OCI-LY7 (cell line): ENCODE data around the gene AMPD3. TPM values are rescaled to one million over a fixed set of nuclear protein-coding genes. Genes with fewer than 3 reads are reported as not detected.

Experiments
- BruUV-seq: library from RNA; stranded (reverse); fragments of 400-500 nt; replicated peaks from 2 replicates; lab custom pipeline; 2021; lab: Mats Ljungman, UMichigan
- CTCF ChIA-PET: fragments of 300-600 bp; sonication (Branson Sonifier 250); formaldehyde crosslinking; loops from one replicate; lab custom pipeline; 2022; ENCODE audit warnings: antibody characterized with exemption; ENCODE audit not compliant: unreplicated experiment; lab: Charles Lee
- POLR2A ChIA-PET: fragments of 300-600 bp; sonication (Branson Sonifier 250); formaldehyde crosslinking; loops from one replicate; lab custom pipeline; 2022; ENCODE audit warnings: antibody characterized with exemption; lab: Charles Lee
- DNase-seq: peaks from one replicate; pipeline ENCODE4 v3.0.0-alpha.2; 2015; ENCODE audit warnings: low spot score
- H2AFZ ChIP-seq: fragments of 200-600 bp; sonication (generic), shearing (Covaris generic); 2 replicates; pipeline ENCODE4 v1.6.1; 2014; ENCODE audit warnings: mild to moderate bottlenecking, antibody characterized with exemption, low read length, moderate library complexity
- H3K27ac ChIP-seq: fragments of 200-600 bp; sonication (generic); 2 replicates; pipeline ENCODE4 v1.5.1; 2014; ENCODE audit warnings: mixed run types, low read depth, mild to moderate bottlenecking, moderate library complexity, low read length, inconsistent platforms; ENCODE audit not compliant: poor library complexity, severe bottlenecking
- H3K36me3 ChIP-seq: fragments of 200-600 bp; sonication (generic); 2 replicates; pipeline ENCODE4 v1.6.1; 2014; ENCODE audit warnings: mild to moderate bottlenecking, antibody characterized with exemption, low read length, moderate library complexity, mixed read lengths; ENCODE audit not compliant: insufficient read depth
- H3K4me1 ChIP-seq: fragments of 200-600 bp; sonication (generic); 2 replicates; pipeline ENCODE4 v1.5.1; 2014; ENCODE audit warnings: mild to moderate bottlenecking, low read length; ENCODE audit not compliant: insufficient read depth, poor library complexity, severe bottlenecking
- H3K4me2 ChIP-seq: fragments of 200-600 bp; sonication (generic); 2 replicates; pipeline ENCODE4 v1.6.1; 2014; ENCODE audit warnings: mild to moderate bottlenecking, low read length
- H3K4me3 ChIP-seq: fragments of 200-600 bp; sonication (generic); 2 replicates; pipeline ENCODE4 v1.5.1; 2014; ENCODE audit warnings: mild to moderate bottlenecking, low read depth, low read length; ENCODE audit not compliant: poor library complexity, severe bottlenecking
- H3K79me2 ChIP-seq: fragments of 200-600 bp; sonication (generic); 2 replicates; pipeline ENCODE4 v1.6.1; 2016; ENCODE audit warnings: low read depth, mild to moderate bottlenecking, low read length, moderate library complexity, mixed read lengths; ENCODE audit not compliant: insufficient read depth
- H3K9me2 ChIP-seq: fragments of 200-600 bp; sonication (generic); 2 replicates; pipeline ENCODE4 v1.6.1; 2016; ENCODE audit warnings: mild to moderate bottlenecking, low read length, mixed read lengths; ENCODE audit not compliant: insufficient read depth
- H3K9me3 ChIP-seq: fragments of 200-600 bp; sonication (generic); 2 replicates; pipeline ENCODE4 v1.6.1; 2014; ENCODE audit warnings: mild to moderate bottlenecking, mixed run types, low read length, mixed read lengths
- H4K20me1 ChIP-seq: fragments of 200-600 bp; sonication (generic); 2 replicates; pipeline ENCODE4 v1.6.1; 2014; ENCODE audit warnings: mild to moderate bottlenecking, antibody characterized with exemption, low read length, moderate library complexity, mixed read lengths; ENCODE audit not compliant: insufficient read depth
- EZH2phosphoT487 ChIP-seq: fragments of 200-600 bp; sonication (generic); IDR thresholded peaks from 2 replicates; pipeline ENCODE4 v1.6.1; 2018; ENCODE audit warnings: low read depth, borderline replicate concordance, mild to moderate bottlenecking, mixed run types, antibody characterized with exemption, low read length, moderate library complexity, mixed read lengths
- intact Hi-C: fragments of 100-400 bp; cut with micrococcal nuclease; formaldehyde crosslinking; loops from one replicate; pipeline ENCODE4 v1.10.0; 2022; ENCODE audit not compliant: unreplicated experiment
- total RNA-seq, 2 experiments: library from RNA; depleted of rRNA in 1 of 2; stranded (reverse); fragments of >200 nt in 1 of 2; shearing (Covaris generic) in 1 of 2; gene quantifications; 2 replicates each; pipeline ENCODE4 v1.2.3, GENCODE V29; 2014 to 2022
- TF ChIP-seq, protein P1 (sequence below): fragments of 200-600 bp; sonication (generic); conservative IDR thresholded peaks from 2 replicates; pipeline ENCODE4 v1.5.1; 2014; ENCODE audit warnings: mild to moderate bottlenecking, antibody characterized with exemption, low read length, moderate library complexity, mixed read lengths

The AMPD3 gene
- total RNA-seq, 2 experiments from 2014 or later, result 13.5 to 25.6 TPM

DNA sequence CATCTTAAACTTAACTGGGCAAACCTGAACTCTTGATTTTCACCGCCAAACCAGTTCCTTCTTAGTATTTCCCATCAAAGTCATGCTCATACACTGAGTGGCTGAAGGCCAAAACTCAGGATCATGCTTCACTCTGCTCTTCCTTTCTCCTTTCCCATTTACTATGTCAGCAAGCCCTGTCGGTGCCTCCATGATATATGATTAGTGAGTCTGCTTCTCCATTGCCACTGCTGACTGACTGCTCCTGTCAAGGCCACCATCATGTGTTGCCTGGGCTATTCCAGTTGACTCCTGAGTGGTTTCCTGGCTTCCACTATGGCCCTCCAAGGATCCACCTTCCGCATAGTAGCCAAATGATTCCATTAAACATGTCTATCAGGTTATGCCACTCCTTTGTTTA lies 42.8 kb upstream of the AMPD3 start:
- intact Hi-C loops, result loop anchor here (10.0 kb wide), 1 partner anchor 133 kb away; the partner anchor contains the start of gene RNF141
- TF ChIP-seq, protein P1, sequence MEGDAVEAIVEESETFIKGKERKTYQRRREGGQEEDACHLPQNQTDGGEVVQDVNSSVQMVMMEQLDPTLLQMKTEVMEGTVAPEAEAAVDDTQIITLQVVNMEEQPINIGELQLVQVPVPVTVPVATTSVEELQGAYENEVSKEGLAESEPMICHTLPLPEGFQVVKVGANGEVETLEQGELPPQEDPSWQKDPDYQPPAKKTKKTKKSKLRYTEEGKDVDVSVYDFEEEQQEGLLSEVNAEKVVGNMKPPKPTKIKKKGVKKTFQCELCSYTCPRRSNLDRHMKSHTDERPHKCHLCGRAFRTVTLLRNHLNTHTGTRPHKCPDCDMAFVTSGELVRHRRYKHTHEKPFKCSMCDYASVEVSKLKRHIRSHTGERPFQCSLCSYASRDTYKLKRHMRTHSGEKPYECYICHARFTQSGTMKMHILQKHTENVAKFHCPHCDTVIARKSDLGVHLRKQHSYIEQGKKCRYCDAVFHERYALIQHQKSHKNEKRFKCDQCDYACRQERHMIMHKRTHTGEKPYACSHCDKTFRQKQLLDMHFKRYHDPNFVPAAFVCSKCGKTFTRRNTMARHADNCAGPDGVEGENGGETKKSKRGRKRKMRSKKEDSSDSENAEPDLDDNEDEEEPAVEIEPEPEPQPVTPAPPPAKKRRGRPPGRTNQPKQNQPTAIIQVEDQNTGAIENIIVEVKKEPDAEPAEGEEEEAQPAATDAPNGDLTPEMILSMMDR, result no peak
- no peak for TF ChIP-seq EZH2phosphoT487

DNA sequence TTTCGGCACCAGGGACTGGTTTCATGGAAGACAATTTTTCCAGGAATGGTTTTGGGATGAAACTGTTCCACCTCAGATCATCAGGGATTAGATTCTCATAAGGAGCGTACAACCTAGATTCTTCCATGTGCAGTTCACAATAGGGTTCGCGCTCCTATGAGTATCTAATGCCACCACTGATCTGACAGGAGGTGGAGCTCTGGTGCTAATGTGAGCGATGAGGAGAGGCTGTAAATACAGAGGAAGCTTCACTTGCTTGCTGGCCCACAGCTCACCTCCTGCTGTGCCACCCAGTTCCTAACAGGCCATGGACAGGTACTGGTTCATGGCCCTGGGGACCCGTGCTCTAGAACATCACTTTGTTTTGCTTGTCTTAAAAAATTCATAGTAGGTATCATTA lies 41.8 kb upstream of the AMPD3 start:
- H3K4me1 ChIP-seq, result peaks cover 4% of the 10 kb centered on the region
- no peaks in the 10 kb centered on the region for H3K36me3 ChIP-seq
- no peak for TF ChIP-seq EZH2phosphoT487
- TF ChIP-seq, protein P1, result peak; percentile 79
- H3K9me3 ChIP-seq, result no peaks in the 10 kb centered on the region
- H3K27ac ChIP-seq, result no peak overlapping the region
- H4K20me1 ChIP-seq, result no peaks in the 10 kb centered on the region
- intact Hi-C loops, result loop anchor here (1.0 to 10.0 kb wide), 2 partner anchors 132 to 241 kb away; partner anchors contain the start of gene RNF141
- no peaks in the 10 kb centered on the region for H3K9me2 ChIP-seq
- POLR2A ChIA-PET, result interaction anchor here (0.6 to 1.9 kb wide), 8 partner anchors 32 to 240 kb away, joined by 3 to 4 read pairs (median 3); partner anchors contain the start of gene RNF141
- CTCF ChIA-PET, result interaction anchor here (0.9 to 1.0 kb wide), 2 partner anchors 43 to 48 kb away, joined by 3 to 6 read pairs; no protein-coding TSS in a partner anchor
- BruUV-seq, result no TSS peak
- H3K4me3 ChIP-seq, result no peak overlapping the region
- H3K79me2 ChIP-seq, result no peaks in the 10 kb centered on the region
- no peak overlapping the region for H3K4me2 ChIP-seq
- no peak overlapping the region for H2AFZ ChIP-seq
- peak; percentile 69 for DNase-seq

More for the DNA sequence above, 42.8 kb upstream of the AMPD3 start:
- H4K20me1 ChIP-seq, result no peaks in the 10 kb centered on the region
- no peak for DNase-seq
- BruUV-seq, result no TSS peak
- H3K4me3 ChIP-seq, result no peak overlapping the region
- ChIA-PET POLR2A (interaction anchor here (1.1 kb wide), 1 partner anchor 32 kb away, joined by 4 read pairs; no protein-coding TSS in a partner anchor), CTCF (no interaction called here)
- H3K4me1 ChIP-seq, result peaks cover 4% of the 10 kb centered on the region
- no peak overlapping the region for H3K27ac ChIP-seq
- no peak overlapping the region for H3K4me2 ChIP-seq
- no peaks in the 10 kb centered on the region for H3K79me2 ChIP-seq
- no peaks in the 10 kb centered on the region for H3K9me3 ChIP-seq
- H3K9me2 ChIP-seq, result no peaks in the 10 kb centered on the region
- H2AFZ ChIP-seq, result no peak overlapping the region
- no peaks in the 10 kb centered on the region for H3K36me3 ChIP-seq

DNA sequence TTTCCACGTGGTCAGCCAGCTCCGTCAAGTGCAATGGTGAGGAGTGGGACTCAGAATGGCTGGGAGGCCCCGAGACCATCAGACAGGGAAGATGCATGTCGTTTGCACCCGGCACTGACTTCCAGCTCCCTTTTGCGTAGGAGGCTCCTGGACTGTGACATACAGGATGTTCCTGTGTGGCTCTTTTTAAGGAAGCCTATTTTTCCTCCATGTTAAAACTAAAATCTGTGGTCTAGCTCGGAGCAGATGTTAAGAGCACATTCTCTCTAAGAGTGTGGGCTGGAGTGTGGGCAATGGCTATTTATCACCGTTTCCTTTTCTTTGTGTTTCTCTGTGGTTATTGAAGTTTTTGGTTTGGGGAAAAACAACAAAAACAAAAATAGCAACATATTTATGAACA lies 40.9 kb upstream of the AMPD3 start:
- Histone ChIP-seq H2AFZ (no peak overlapping the region), H4K20me1 (no peaks in the 10 kb centered on the region), H3K4me1 (peaks cover 4% of the 10 kb centered on the region), H3K27ac (no peak overlapping the region), H3K9me3 (no peaks in the 10 kb centered on the region), H3K79me2 (no peaks in the 10 kb centered on the region), H3K9me2 (no peaks in the 10 kb centered on the region), H3K4me2 (no peak overlapping the region), H3K4me3 (no peak overlapping the region), H3K36me3 (no peaks in the 10 kb centered on the region)
- intact Hi-C loops, result loop anchor here (10.0 kb wide), 1 partner anchor 131 kb away; the partner anchor contains the start of gene RNF141
- TF ChIP-seq, protein P1, result no peak
- TF ChIP-seq EZH2phosphoT487, result no peak
- ChIA-PET CTCF (interaction anchor here (1.0 kb wide), 1 partner anchor 42 kb away, joined by 6 read pairs; no protein-coding TSS in a partner anchor), POLR2A (interaction anchor here (0.5 to 1.9 kb wide), 5 partner anchors 22 to 269 kb away, joined by 3 to 4 read pairs (median 3); no protein-coding TSS in a partner anchor)
- DNase-seq, result no peak
- no TSS peak for BruUV-seq
